Kidney capillary endothelial cell (primary cell): ENCODE results near the gene MYO18A.

Experiments
- DNase-seq: peaks from one replicate; pipeline ENCODE4 v3.0.0-alpha.2; 2018; ENCODE audit warnings: low spot score

The MYO18A gene

GRCh38 chr17:29022074-29022473 lies 158.1 kb downstream of the MYO18A start:
- no peak for DNase-seq

- DNase-seq = no peak
Observed at GRCh38 chr17:29021226-29021625, 159.0 kb downstream of the MYO18A start.
